ENCODE data around the gene TBCK. TPM values are rescaled to one million over a fixed set of nuclear protein-coding genes. Genes with fewer than 3 reads are reported as not detected.
"Not testable (repeated sequence)": the region's sequence is repeated elsewhere in the genome, so short reads cannot be mapped to it uniquely, and the experiment has no call there.

Gene TBCK
- total RNA-seq, 1 donor from 2014 or later = 77.8 TPM

DNA sequence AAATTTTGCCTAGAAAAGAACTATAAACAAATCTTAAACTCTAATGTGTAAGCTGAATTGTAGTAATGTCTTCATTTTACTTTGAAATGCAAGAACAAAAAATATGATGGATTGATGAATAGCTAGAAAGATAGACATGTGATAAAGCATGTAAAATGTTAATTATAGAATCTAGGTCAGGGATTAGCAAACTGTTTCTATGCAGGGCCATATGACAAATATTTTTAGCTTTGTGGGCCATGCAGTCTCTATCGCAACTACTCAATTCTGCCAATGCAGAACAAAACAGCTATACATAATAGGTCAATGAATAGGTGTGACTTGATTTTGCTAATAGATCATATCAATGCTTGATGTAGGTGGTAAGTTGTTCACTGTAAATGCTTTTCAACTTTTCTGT, 75.3 kb downstream of the TBCK start:
- H3K4me1 Mint-ChIP-seq (ENCODE audit: low read depth) = peaks cover 2% of the 10 kb centered on the region
- H3K4me3 Mint-ChIP-seq (ENCODE audit: low read depth) = no peak overlapping the region
- no peak overlapping the region for H3K27ac Mint-ChIP-seq
- H3K36me3 Mint-ChIP-seq (ENCODE audit: insufficient read depth) = peaks cover 6% of the 10 kb centered on the region
- TF ChIP-seq, protein P1, sequence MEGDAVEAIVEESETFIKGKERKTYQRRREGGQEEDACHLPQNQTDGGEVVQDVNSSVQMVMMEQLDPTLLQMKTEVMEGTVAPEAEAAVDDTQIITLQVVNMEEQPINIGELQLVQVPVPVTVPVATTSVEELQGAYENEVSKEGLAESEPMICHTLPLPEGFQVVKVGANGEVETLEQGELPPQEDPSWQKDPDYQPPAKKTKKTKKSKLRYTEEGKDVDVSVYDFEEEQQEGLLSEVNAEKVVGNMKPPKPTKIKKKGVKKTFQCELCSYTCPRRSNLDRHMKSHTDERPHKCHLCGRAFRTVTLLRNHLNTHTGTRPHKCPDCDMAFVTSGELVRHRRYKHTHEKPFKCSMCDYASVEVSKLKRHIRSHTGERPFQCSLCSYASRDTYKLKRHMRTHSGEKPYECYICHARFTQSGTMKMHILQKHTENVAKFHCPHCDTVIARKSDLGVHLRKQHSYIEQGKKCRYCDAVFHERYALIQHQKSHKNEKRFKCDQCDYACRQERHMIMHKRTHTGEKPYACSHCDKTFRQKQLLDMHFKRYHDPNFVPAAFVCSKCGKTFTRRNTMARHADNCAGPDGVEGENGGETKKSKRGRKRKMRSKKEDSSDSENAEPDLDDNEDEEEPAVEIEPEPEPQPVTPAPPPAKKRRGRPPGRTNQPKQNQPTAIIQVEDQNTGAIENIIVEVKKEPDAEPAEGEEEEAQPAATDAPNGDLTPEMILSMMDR (IDR thresholded peaks at IDR 0.05; ENCODE audit: unreplicated experiment) = no peak
- peaks cover 3% of the 10 kb centered on the region for H3K9me3 Mint-ChIP-seq (ENCODE audit: low read depth)
- no peaks in the 10 kb centered on the region for H3K27me3 Mint-ChIP-seq
- DNase-seq (ENCODE audit: low spot score, unreplicated experiment) = no peak

DNA sequence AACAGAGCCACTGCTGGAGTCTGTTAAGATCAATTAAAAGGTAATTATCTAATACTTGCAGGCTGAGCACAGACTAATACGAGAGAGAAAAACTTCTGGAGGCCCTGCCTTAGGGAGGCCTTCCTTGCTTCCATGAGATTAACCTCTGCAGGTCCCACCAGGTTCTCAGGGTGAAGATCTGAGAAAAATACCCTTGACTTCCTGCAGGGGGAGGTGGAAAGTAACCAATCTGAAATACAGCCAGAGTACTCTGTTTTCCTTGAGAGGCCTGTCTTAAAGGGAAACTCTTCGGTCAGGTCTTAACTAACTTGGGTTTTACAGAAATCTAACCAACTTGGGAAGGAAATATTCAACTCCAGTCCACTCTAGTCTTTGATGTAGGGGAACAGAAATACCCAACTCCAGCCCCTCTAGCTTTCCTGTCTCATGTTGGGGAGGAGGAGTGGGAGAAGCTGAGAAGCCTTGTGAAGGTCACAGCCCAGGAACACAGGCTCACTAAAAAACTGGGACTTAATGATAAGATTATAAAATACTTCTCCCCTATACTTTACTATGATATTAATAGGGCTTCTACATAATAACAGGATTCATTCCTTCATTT, 77.1 kb downstream of the TBCK start:
- DNase-seq (ENCODE audit: low spot score, unreplicated experiment) = no peak
- peak overlapping the region; percentile 39 for H3K27ac Mint-ChIP-seq
- no peaks in the 10 kb centered on the region for H3K27me3 Mint-ChIP-seq
- H3K9me3 Mint-ChIP-seq (ENCODE audit: low read depth) = peaks cover 3% of the 10 kb centered on the region
- peaks cover 2% of the 10 kb centered on the region for H3K4me1 Mint-ChIP-seq (ENCODE audit: low read depth)
- TF ChIP-seq, protein P1 (IDR thresholded peaks at IDR 0.05; ENCODE audit: unreplicated experiment) = peak; percentile 72
- H3K36me3 Mint-ChIP-seq (ENCODE audit: insufficient read depth) = peaks cover 9% of the 10 kb centered on the region
- no peak overlapping the region for H3K4me3 Mint-ChIP-seq (ENCODE audit: low read depth)

DNA sequence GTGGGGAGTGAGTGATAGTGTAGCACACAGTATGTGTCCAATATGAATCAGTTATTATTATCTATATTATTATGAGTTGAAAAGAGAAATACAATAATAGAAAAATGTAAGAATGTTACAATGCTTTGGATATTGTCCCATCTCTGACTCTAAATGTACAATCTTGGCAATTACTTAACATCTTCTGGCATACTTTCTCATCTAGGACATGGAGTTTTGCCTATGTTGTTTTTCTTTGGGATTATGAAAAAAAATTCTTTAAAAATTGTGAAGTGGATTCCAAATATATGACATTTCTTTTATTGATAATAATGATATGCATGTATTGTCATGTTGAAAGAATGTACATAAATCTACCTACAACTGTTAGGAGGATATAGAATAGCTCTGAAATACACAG, 84.1 kb downstream of the TBCK start:
- no peak for DNase-seq (ENCODE audit: low spot score, unreplicated experiment)
- Mint-ChIP-seq H3K9me3 (ENCODE audit: low read depth) (no peaks in the 10 kb centered on the region), H3K36me3 (ENCODE audit: insufficient read depth) (peaks cover 21% of the 10 kb centered on the region), H3K27me3 (no peaks in the 10 kb centered on the region), H3K4me1 (ENCODE audit: low read depth) (no peaks in the 10 kb centered on the region), H3K27ac (no peak overlapping the region), H3K4me3 (ENCODE audit: low read depth) (no peak overlapping the region)
- TF ChIP-seq, protein P1 (IDR thresholded peaks at IDR 0.05; ENCODE audit: unreplicated experiment) = no peak

DNA sequence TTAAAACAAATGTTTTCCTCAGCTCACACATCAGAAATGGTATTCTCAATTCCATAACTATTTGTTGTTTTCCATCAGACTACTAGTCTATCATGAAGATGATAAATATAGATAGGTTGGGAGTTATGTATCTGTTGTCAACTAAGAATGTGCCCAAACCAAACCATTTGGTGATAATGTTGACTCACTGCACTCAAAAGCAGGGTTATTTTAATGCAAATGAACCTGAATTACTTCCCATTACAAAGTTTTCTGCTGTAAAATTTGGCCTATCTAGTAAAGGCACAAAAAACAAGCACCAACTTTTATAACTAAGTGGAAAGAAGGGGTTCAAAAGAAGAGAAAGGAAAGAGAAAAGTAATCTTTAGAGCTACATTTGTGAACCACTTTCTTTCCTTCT, 93.5 kb downstream of the TBCK start:
- H3K27me3 Mint-ChIP-seq = no peaks in the 10 kb centered on the region
- no peak overlapping the region for H3K4me3 Mint-ChIP-seq (ENCODE audit: low read depth)
- H3K36me3 Mint-ChIP-seq (ENCODE audit: insufficient read depth) = peaks cover 12% of the 10 kb centered on the region
- no peak for DNase-seq (ENCODE audit: low spot score, unreplicated experiment)
- TF ChIP-seq, protein P1 (IDR thresholded peaks at IDR 0.05; ENCODE audit: unreplicated experiment) = no peak
- H3K27ac Mint-ChIP-seq = no peak overlapping the region
- H3K4me1 Mint-ChIP-seq (ENCODE audit: low read depth) = no peaks in the 10 kb centered on the region
- peaks cover 9% of the 10 kb centered on the region for H3K9me3 Mint-ChIP-seq (ENCODE audit: low read depth)

DNA sequence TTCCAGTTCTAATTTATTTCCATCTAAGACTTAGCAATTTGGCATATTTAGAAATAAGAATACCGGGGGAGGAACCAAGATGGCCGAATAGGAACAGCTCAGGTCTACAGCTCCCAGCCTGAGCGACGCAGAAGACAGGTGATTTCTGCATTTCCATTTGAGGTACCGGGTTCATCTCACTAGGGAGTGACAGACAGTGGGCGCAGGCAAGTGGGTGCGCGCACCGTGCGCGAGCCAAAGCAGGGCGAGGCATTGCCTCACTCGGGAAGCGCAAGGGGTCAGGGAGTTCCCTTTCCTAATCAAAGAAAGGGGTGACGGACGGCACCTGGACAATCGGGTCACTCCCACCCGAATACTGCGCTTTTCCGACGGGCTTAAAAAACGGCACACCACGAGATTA, 102.7 kb downstream of the TBCK start:
- not testable (repeated sequence) for DNase-seq (ENCODE audit: low spot score, unreplicated experiment); H3K27me3 Mint-ChIP-seq; H3K9me3 Mint-ChIP-seq (ENCODE audit: low read depth); H3K4me1 Mint-ChIP-seq (ENCODE audit: low read depth); H3K27ac Mint-ChIP-seq; H3K4me3 Mint-ChIP-seq (ENCODE audit: low read depth)
- peaks cover 15% of the 10 kb centered on the region for H3K36me3 Mint-ChIP-seq (ENCODE audit: insufficient read depth)

DNA sequence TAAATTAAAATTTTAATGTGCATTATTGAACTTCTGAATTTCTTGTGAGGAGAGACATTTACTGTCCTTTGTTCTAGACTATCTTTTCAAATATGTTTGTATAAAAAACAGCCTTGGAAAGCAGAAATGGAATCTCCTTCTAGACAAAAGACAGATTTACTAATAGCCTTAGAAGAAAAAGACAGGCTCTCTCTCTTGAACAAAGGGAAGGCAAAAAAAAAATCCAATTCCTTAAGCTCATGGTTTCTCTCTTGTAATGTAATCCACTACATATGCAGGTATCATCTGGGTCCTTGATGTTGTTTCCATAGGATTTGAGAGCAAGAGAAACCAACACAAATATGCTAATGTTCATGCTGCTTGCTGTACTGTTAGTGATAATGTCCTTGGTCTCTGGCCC, 106.0 kb downstream of the TBCK start:
- peaks cover 6% of the 10 kb centered on the region for H3K4me1 Mint-ChIP-seq (ENCODE audit: low read depth)
- no peaks in the 10 kb centered on the region for H3K9me3 Mint-ChIP-seq (ENCODE audit: low read depth)
- no peaks in the 10 kb centered on the region for H3K27me3 Mint-ChIP-seq
- TF ChIP-seq, protein P1 (IDR thresholded peaks at IDR 0.05; ENCODE audit: unreplicated experiment) = no peak
- H3K36me3 Mint-ChIP-seq (ENCODE audit: insufficient read depth) = peaks cover 7% of the 10 kb centered on the region
- H3K4me3 Mint-ChIP-seq (ENCODE audit: low read depth) = no peak overlapping the region
- no peak overlapping the region for H3K27ac Mint-ChIP-seq
- no peak for DNase-seq (ENCODE audit: low spot score, unreplicated experiment)

Measured in progenitor cell of endocrine pancreas (in vitro differentiated cells).